Fibroblast of pulmonary artery (primary cell): ENCODE results near the gene CHMP6.

ENCODE experiments used
- DNase-seq: peaks from one replicate; pipeline ENCODE4 v3.0.0-alpha.2; 2010; ENCODE audit warnings: low read depth
- H3K4me3 ChIP-seq: replicated peaks from 2 replicates; pipeline ENCODE4 v1.5.1; 2011; ENCODE audit warnings: low read depth, mild to moderate bottlenecking, control low read depth, low read length, moderate library complexity
- TF ChIP-seq, protein P1 (sequence below): IDR thresholded peaks from 2 replicates; pipeline ENCODE4 v1.5.1; 2011; ENCODE audit warnings: mild to moderate bottlenecking, control low read depth, low read length, inconsistent platforms; ENCODE audit errors: missing control alignments

CHMP6 gene

DNA sequence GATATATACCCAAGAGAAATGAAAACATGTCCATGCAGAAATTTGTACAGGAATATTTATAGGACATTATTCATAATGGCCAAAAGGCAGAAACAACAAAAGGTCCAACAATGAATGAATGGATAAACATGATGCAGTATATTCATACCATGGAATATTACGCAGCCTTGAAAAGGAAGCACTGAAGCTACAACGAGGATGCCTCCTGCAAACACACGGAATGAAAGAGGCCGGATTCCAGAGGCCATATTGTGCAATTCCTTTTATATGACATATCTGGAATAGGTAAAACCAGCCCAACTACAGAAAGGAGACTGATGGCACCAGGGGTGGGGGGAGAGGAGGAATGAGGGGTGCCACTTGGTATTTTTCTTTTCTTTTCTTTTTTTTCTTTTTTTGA, 14.5 kb upstream of the CHMP6 start:
- TF ChIP-seq, protein P1, sequence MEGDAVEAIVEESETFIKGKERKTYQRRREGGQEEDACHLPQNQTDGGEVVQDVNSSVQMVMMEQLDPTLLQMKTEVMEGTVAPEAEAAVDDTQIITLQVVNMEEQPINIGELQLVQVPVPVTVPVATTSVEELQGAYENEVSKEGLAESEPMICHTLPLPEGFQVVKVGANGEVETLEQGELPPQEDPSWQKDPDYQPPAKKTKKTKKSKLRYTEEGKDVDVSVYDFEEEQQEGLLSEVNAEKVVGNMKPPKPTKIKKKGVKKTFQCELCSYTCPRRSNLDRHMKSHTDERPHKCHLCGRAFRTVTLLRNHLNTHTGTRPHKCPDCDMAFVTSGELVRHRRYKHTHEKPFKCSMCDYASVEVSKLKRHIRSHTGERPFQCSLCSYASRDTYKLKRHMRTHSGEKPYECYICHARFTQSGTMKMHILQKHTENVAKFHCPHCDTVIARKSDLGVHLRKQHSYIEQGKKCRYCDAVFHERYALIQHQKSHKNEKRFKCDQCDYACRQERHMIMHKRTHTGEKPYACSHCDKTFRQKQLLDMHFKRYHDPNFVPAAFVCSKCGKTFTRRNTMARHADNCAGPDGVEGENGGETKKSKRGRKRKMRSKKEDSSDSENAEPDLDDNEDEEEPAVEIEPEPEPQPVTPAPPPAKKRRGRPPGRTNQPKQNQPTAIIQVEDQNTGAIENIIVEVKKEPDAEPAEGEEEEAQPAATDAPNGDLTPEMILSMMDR, result no peak

DNA sequence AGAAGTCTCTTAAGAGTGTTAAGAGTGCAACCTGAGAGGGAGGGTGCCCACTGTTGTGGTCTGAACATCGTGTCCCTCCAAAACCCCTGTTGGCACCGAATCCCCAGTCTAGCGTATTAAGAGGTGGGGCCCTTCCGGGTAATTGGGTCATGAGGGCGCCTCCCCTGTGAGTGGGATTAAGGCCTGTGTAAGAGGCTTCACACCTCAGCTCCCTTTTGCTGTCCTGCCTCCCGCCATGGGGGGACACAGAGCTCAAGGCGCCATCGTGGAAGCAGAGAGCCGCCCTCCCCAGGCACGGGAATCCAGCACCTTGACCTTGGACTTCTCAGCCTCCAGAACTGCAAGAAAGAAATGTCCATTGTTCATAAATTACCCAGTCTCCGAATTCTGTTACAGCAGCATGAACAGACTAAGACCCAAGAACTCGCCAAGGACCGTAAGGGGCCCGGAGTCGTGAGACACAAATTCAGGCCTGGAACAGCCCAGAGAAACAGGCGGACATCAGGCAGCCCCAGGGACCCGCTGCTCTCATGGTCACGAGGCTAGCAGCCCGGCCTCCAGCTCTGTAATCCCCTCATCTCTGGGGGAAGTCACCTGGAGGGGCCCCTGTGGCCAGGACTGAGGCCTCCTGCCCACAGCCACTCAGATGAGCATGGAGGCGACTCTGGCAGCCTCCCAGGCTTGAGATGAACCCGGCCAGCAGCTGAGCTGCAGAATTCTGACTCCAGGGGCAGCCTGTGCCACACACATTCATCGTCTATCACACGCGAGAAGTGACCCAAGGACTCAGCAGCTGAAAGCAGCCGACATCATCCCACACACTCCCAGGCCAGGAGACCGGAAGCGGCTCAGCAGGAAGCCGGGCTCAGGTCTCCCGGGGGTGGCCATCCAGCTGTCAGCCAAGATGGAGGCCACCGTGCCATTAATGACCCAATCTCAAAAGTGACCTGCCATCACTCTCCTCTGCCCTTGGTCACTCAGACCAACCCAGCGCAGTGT, 12.8 kb upstream of the CHMP6 start:
- TF ChIP-seq, protein P1, result no peak
- H3K4me3 ChIP-seq, result no peak overlapping the region
- DNase-seq, result peak; percentile 10

More for the DNA sequence above, 14.5 kb upstream of the CHMP6 start:
- H3K4me3 ChIP-seq, result no peak overlapping the region
- DNase-seq, result no peak

DNA sequence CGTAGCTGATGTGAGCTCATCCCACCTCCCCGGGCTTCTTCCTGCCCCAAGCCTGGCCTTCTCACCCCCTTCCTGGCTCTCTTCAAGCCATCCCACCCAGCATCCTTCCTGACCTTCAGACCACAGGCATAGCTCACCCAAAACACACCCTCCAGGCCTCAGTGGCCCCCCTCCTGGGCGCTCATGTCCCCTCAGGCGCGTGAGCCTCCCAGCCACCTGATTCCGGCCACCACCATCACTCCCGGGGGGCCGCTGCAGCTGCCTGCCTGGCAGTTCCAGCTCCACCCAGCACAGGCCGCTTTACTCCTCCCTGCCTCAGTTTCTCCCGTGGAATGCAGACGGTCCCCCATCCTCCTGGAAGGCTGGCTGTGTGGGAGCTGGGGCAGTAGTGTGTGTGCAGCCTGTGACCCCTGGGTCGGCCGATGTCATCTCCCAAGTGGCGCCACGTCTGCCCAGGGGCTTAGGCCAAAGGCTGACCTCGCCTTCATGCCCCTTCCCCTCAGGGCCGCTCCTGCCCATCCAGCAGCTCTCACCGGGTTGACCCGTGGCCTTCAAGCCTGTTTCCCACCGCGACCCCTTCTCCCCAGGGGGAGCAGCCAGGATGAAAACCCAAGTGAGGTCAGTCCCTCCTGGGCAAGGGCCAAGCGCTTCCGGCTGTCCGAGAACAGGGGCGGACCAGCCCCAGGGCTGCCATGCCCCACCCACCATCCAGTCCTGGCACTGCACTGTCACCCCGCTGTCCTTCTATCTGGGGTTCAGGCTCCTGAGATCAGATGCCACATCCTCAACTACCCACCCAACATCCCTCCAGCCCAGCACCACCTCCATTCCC, 11.9 kb upstream of the CHMP6 start:
- no peak overlapping the region for H3K4me3 ChIP-seq
- DNase-seq, result no peak
- TF ChIP-seq, protein P1, result no peak

DNA sequence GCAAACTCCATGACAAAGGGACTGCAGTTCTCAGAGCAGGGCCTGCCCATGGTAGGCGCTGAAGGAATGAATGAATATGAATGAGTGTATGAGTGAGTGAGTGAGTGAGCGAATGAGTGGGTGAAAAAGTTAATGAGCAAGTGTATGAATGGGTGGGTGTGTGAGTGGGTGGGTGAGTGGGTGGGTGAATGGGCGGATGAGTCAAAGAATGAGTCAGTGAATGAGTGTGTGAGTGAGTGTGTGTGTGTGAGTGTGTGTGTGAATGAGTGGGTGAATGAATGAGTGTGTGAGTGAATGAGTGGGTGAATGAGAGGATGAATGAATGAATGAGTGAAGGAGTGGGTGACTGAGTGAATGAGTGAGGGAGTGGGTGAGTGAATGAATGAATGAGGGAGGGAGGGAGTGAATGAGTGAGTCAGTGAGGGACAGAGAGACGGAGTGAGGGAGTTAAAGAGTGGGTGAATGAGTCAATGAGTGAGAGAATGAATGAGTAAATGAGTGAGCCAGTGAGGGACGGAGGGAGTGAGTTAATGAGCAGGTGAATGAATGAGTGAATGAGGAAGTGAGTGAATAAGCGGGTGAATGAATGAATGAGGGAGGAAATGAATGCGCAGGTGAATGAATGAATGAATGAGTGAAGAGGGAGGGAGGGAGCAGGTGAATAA, 11.1 kb upstream of the CHMP6 start:
- TF ChIP-seq, protein P1, result no peak
- no peak overlapping the region for H3K4me3 ChIP-seq
- DNase-seq, result peak; percentile 17

DNA sequence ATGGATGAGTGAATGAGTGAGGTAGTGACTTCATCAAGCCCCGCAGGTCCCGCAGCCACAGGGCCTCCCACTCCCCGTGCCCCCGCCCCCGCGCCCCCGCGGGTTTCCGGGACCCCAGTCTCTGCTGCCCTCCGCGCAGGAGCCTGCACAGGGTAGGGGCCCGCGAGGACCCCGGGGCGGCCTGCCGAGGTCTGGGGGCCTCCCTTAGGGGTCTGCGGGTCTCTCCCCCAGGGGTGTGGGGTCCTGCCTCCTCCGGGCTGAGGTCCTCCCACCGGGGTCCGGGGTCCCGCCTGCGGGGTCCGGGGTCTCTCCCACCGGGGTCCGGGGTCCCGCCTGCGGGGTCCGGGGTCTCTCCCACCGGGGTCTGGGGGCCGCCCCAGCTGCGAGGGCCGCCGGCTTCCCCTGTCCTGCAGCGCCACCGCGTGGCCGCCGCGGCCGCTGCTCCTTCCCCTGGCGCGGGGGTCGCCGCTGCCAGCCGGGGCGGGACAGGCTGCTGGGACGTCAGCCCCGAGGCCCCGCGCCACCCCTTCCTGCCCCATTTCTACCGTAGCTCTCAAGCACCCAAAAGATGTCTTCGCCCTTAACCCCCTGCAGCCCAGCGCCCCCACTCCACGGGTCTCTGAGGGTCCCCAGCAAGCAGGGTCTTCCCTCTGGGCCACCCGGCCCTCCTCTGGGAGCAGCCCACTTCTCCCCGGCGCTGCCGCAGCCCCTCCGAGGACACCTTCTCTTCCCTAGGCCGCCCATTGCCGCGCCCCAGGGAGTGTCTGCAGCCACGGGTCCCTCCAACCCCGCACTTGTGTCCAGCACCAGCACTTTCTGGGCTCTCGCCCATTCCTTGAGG, 10.4 kb upstream of the CHMP6 start:
- DNase-seq, result no peak
- TF ChIP-seq, protein P1, result no peak
- H3K4me3 ChIP-seq, result no peak overlapping the region

DNA sequence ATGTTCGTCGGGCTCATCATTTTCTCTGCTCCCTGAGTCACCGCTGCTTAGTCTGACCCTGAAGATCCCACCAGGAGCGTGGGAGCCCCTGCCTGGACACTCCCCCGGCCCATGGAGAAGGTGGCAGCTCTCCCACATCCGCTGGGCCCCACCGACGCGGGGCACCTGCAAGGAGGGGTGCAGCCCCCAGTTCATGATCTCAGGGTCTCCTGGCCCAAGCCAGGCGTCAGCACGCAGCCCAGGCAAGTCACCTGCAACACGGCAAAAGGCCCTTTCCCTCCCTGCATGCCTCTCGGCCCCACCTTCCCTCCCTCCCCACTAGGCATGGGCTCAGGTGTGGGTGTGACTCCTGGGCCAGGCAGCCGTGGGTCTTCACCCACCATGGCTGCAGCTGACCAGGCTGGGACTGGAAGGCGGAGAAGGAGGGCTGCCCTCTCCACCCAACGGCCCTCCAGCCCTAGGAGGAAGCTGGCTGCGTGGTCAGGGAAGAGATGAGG, 9.7 kb upstream of the CHMP6 start:
- no peak for DNase-seq
- no peak overlapping the region for H3K4me3 ChIP-seq
- TF ChIP-seq, protein P1, result no peak
